NB4 (cell line): ENCODE data around the gene ME3.

Experiments used
- CTCF ChIP-seq: IDR thresholded peaks from one replicate; pipeline ENCODE4 v1.5.1; 2012; ENCODE audit warnings: low read depth, low read length
- POLR2A ChIP-seq: IDR thresholded peaks from 2 replicates; pipeline ENCODE4 v1.6.1; 2011; ENCODE audit warnings: mild to moderate bottlenecking; ENCODE audit not compliant: insufficient read length; ENCODE audit errors: extremely low read depth

DNA sequence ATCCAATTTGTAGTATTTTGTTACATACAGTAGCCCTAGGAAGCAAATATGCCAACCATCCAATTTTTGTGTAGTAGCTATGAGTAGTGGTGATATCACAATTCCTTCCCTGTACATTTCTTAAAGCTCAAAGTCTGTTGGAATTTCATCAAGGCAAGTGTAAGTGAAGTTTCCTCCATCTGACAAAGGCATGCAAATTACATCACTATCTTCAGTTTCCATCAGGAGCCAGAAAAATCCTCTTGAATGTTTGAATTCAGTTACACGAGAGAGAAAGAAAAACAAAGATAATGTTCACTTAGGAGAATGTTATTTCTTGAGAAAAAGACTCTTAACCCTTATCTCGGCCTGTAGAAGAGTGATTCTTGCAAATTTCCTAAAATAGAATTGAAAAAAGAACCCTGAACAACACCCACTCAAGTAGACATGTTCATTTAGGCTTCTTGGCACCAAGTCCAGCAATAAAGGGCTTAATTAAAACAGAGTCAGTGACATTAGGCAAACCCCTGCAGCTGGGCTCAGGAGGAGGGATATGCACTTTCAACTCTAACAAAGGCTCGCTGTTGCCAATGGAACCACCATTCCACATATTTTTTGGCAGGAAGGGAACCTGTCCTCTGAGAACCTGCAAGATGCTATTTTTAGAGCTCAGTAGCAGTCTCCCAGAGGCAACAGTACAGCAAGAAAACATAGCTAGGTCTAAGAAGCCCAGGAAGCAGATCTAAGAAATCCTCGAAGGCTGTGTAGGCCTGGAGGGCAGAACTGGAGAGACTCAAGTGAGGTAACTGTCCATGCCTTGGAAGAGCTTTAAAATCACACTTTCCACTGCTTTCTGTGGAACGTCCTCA lies 153.1 kb downstream of the ME3 start:
- TF ChIP-seq CTCF (no peak), POLR2A (no peak)
